Measurements from ENCODE around the gene ADAMTS17.

Gene ADAMTS17

DNA sequence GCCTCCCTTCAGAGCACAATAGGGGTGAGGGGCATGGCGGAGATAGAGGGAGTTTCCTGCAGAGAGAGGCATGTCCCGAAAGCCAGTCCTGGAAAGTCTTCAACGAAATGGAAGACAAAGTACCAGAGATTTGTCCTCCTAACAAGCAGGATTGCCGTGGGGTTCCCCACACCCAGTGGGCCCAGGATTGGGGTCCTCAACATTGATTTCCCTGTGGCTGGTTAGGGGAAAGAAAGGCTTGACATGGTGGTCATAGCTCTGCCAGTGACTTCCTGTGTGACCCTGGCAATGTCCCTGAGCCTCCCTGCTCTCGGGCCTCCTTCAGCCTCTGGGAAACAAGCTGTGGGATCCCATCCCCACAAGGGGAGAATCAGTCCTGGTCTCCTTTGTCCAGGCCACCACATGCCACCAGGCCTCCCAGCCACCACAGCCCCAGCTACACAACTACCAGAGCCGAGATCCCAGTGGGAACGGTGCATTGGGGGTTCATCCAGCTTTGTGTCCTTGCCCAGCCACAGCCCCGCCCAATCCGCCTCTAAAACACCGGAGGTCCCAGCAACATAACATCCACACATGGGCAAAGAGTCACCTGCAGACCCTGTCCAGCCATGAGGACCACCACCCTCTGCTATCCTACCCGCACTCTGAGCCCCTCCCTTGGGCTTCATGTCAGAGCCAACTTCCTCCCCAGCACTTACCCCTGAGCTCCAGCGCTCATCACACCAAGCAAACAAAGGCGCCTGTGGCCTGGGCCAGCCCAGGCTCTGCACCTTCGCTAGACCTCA is 63.0 kb downstream of the ADAMTS17 start:
- in situ Hi-C loops (cut with HindIII; ENCODE audit: low sequenced_read_pairs), result no loop called here

DNA sequence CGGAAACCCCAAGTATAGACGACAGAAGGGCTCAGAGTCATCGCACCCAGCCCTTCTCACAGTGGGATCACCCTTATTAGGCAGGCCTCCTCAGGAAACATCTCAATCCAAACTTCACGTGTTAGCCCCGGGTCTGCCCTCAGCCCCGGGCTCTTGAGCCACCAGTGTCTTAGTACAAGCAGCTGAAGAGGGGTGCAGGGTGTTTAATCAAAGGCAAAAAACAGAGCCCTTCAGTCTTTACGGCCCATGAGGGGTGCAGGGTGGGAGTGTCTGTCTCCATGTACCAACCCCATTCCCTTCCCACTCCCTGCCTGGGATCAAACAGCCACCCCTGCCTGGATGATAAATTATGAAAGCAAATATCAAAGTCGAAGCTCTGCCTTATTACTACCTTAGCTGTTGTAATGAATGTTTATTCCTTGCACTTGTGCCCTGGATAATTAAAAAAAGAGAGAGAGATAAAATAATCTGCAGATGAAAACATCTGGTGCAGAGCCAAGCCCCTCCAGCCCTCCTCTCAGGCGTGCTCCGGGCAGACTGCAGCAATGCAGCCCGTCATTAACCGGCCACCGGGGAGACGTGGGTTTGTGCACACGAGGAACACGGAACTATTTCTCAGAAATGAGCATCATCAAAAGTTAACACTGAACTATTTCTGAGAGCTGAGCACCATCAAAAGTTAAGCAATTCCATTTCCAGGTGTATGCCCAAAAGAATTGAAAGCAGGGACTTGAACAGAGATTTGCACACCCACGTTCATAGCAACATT is 64.5 kb downstream of the ADAMTS17 start:
- in situ Hi-C loops (cut with HindIII; ENCODE audit: low sequenced_read_pairs), result no loop called here

DNA sequence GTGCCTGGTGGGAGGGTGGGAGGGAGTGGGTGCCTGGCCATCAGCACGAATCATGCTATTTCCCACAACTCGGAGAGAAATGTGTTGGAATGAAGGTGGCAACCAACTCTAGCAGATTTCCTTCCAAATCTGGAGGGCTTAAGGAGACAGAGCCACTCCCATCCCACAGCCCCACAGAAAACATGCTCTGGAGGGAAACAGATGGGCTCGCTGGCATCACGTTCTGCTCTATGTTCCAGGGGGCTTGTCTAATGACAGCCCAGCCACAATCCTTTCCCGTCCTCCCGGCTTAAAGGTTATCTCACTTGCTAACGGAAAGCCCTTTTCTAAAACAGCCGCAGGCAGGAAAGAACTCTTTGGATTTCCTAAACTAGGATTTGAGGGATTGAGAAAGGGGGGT is 65.3 kb downstream of the ADAMTS17 start:
- in situ Hi-C loops (cut with HindIII; ENCODE audit: low sequenced_read_pairs), result no loop called here

DNA sequence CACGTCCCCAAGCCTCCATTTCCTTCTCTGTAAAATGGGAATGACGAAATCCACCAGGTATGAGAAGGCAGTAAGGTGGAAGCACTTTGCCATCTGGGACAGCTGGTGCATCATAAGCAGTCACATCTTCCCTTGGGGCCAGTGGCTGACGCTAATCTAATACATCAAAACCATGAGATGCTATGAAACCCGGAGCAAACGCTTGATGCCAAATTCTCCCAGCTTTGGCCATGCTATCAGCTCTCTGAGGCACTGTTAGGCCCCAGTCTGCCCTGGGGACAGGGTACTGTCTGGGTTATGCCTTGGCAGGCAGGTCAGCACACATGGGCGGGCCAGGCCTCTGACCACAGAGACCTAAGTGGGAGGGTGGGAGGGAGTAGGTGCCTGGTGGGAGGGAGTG is 66.1 kb downstream of the ADAMTS17 start:
- in situ Hi-C loops (cut with HindIII; ENCODE audit: low sequenced_read_pairs), result no loop called here

DNA sequence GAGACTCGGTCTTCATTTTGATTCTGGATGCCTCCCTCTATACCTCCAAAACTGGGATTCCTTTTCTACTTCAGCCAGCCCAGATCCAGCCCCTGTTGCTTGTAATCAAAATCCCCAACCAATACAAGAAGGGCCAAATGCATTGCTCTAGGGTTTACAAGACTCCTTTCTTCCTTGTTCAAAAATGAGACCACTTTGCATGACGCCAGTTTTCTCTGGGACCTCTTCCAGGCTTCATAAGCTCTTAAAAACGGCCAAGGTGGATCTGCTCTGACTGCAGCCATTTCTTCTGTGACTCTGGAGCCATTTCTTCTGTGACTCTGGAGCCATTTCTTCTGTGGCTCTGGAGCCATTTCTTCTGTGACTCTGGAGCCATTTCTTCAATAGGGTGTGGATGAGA is 71.9 kb downstream of the ADAMTS17 start:
- in situ Hi-C loops (cut with HindIII; ENCODE audit: low sequenced_read_pairs), result no loop called here

DNA sequence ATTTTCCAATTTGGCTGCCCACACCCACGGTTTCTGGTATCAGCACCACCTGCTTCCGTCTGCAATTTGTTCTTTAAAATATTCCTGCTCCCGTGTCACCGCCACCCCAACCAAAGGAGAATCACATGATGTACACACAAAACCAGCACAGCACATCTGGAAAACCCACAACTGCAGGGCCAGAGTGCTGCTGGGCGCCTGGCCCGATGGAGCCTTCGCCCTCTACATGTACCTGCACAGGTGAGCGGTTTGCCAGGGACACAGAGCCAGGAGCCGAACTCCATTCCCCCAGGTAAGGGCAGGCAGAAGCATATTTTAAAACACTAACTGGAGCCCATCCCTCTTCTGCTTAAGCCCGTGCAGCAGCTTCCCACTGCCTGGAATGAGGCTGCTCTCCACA is 75.6 kb downstream of the ADAMTS17 start:
- in situ Hi-C loops (cut with HindIII; ENCODE audit: low sequenced_read_pairs), result no loop called here

DNA sequence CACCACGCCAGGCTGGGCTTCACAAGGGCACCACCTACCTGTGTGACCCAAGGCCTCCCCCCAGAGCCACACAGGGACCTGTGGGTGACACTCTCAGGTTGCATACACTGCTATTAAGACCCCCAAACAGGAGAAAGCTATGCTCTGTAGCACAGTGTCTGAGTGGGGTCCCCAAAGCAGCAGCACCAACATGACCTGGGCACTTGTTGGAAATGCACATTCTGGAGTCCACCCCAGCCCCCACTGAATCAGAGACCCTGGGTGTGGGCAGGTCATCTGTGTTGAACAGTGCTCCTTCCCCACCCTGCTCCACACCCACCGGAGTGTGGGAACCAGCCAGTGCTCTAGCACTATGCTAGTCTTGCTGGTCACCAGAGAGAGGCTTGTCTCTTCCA is 76.1 kb downstream of the ADAMTS17 start:
- in situ Hi-C loops (cut with HindIII; ENCODE audit: low sequenced_read_pairs), result no loop called here

DNA sequence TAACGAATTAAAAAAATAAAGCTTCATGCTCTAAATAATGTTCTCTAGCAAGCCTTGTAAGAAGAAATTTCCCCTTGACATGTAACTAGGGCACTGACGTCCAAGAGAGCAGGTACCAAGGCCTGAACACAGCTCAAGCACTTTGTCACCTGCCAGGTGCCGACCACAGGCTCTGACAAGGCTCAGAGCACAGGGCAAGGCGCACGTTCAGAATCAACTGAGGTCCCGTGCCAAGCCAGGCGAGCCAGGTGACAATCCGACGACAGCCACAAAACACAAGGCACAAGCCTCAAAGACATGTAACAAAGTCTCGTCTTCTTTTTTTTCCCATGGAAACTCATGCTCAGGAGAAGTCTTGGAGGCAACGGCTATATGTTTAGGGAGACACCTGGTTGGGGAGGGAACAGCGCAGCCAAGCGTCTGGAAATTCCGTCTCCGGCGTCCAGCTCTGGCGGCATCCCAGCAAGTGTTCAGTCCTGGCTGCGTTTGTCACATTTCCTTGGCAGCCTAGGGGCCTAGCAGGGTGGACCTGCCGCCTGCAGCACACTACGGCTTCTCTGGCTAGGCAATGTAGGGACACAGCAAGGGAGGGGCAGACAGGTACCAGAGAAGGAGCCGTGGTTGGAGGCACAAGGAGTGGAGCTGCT is 76.7 kb downstream of the ADAMTS17 start:
- in situ Hi-C loops (cut with HindIII; ENCODE audit: low sequenced_read_pairs), result no loop called here

DNA sequence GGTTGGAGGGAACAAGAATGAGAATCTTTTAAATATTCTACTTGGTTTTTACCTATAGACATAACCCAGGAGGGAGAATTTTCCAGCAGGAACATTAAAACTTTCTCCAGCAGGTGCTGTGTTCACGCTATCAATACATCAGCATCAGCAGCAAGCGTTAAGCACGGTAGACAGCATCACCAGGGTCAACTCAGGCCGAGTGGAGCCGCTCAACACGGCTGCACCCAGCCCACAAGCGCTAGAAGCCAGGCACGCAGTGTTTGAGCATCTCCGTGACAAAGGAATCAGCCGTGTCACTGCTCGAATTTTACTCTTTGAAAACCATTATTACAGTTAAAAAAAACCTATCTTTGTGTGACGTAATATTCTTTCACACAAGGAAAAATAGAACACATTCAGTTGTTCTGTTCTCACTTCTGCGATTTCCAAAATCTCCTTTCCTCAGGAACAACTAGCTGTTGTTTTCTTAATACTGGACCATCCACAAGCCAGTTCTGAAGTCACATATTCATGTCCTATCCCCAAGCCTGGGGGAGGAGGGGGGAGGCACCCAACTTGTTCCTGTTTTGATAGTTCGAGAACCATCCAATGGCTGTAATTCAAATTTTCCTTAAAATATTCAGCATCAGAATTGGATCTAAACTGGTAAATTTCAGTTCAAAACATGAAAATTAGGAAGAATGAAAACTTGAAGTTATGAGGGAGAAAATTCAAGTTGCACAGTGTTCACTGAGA is 77.9 kb downstream of the ADAMTS17 start:
- in situ Hi-C loops (cut with HindIII; ENCODE audit: low sequenced_read_pairs), result no loop called here

DNA sequence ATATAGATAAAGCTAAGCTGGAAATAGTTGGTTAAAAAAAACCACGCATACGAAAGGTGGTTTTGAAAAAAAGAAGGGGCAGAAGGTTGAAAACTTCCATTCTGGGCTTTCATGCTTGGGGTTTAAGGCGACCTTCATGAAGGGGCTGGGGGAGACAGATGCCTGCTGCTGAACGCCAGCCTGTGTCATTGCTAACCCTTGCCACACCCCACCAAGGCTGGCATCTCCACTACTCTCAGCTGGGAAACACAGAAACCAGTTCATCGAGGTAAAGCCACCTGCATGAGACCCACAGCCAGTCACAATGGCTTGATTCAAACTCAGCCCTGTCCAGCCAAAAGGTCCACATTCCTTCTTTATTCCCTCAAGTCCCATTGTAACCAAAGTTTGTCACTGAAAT is 78.7 kb downstream of the ADAMTS17 start:
- in situ Hi-C loops (cut with HindIII; ENCODE audit: low sequenced_read_pairs), result no loop called here

DNA sequence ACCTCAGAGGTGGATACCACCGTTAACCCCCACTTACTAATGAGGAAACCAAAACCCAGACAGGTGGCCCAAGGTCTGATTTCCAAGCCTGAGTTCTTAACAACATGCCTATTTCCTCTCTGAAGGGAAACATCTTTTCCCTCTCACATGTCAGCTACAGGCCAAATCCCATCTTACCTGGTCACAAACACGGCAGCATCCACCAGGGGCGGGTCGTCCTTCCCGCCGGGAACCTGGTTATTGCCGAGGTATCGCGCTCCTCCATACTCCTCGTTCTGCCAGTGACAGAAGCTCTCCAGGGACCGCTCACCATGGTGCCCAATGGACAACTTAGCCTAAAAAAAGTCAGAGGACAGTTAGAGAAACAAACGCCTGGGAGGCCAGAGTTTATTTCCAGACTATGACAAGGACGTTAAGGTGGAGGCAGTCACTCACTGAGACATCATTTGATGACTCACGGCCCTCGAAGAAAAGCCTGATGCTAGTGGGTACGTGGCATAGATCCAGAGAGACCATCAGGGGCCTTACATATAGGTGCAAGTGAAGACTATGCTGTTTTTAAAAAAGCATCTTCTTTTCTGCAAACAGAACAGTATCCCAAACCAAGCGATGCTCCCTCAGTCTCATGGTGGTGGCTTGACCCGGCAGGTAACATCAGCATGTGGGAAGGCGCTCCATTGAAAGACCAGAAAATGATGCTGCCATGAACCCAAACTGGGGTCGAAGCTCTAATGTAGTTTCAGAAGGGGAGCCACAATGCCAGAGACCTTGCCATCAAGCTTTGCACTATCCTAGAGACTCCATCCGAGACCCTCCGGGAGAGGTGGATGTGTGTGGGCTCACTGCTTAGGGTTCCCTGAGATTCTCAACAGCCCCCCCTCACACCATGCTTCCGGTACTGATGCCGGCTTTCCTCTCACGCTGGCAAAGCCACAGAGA is 80.2 kb downstream of the ADAMTS17 start:
- in situ Hi-C loops (cut with HindIII; ENCODE audit: low sequenced_read_pairs), result no loop called here

DNA sequence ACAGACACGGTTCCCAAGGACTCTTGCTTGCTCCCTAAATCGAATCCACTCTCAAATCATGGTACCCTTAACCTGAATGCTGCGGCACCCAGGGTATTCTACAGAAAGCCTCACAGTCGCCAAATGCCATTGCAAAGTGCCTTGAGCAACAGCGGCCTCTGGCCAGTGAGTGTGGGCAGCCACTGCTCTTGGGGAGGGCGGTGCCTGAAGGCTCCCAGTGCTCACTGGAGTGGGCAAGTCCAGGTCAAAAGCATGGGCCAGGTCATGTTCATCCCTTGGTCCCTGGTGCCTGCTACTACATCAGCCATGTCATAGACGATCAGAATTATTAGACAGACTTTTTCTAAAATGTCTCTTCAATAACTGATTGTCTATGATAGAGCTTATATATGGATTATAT is 82.5 kb downstream of the ADAMTS17 start:
- in situ Hi-C loops (cut with HindIII; ENCODE audit: low sequenced_read_pairs), result no loop called here

DNA sequence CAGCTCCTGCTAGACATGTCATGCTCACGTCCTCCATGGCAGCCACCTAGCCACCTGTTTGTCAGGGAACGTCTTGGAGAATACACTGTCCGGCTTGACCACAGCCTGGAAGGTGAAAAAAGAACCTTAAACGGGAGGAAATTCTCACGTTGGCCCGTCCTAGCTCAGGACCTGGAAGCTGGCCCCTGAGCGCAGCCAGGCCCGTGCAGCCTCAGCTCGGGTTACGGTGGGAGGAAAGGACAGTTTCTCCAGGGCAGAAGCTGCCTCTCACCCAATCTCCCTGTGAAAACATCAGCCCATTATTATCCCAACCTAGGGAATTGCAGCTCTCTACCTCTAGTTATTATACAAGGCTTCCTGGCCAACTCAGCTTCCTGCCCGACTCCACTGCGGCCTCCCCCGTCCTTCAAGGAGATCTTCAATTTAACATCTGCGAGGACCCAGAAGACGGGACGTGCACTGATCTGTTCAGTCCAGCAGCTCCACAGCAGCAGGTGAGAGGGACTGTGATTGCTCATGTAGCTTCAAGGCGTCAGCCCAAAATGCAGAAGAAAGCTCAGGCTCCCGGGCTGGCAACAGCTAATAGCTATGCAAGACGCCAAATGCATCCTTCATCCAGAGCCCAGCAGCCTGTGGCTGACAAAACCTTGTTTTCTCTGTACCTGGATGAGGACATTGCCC is 84.7 kb downstream of the ADAMTS17 start:
- in situ Hi-C loops (cut with HindIII; ENCODE audit: low sequenced_read_pairs), result no loop called here

DNA sequence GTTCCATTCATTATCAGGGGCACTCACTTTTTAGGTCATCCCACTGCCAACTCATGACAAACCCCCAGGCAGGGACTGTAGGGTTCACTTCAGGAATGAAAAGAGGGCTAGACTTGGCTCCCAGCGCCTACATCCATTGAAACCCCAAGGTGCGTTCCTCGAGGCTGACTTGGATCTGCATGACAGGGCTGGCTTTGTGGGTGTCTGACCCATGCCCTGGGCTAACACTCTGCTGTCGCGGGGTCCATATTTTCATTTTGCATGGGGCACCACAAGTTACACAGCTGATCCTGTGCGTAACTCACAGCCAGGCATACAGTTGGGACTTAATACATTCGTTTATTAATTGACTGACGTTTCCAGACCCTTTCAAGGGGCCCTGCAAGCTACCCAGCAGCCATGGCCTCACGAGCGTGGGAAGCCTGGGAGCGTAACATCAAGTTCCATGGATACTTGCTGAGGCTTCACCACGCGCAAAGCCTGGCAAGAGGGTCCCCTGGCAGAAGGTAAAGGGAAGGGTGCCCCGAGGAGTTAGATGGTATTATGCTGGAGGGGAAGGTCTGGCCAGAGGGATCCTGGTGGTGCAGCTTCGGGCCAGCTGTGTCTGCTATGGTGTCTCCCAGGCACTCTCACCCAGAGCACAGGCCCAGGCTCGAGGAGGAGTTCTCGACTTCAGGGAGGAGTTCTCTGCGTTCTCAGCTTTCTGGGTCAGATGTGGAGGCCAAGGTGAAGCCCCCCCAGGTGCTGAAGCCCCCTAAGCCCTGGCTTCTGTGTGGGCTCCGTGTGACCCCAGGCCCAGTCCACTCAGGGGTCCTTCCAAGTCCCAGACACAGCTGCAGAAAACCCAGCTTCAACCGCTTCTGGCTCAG is 85.4 kb downstream of the ADAMTS17 start:
- in situ Hi-C loops (cut with HindIII; ENCODE audit: low sequenced_read_pairs), result no loop called here

DNA sequence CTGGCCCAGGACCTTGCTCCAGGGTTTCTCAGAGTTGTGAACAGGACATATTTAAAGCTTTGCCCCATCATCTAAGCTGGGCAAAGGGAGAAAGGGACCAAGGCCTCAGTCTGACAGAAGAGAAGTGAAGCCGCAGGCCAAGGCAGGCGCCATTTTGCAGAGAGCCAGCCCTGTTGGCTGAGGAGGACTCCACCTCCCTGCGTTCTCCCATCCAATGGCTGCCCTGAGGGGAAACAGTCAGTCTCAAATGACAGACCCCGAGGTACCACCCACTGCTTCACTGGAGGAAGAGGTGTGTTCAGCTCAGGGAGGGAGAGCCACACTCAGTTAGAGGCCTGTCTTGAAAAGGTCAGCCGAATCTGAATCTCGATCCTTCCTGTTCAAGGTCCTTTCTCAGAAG is 86.1 kb downstream of the ADAMTS17 start:
- in situ Hi-C loops (cut with HindIII; ENCODE audit: low sequenced_read_pairs), result no loop called here

DNA sequence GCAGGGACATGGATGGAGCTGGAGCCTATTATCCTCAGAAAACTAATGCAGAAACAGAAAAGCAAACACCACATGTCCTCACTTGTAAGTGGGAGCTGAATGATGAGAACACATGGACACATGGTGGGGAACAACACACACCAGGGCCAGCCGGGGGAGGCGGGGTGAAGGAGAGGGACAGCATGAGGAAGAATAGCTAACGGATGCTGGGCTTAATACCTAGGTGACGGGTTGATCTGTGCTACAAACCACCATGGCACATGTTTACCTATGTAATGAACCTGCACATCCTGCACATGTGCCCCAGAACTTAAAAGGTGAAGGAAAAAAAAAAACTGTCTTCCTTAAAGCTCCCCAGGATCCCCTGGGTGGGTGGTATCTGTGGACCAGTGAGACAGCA is 87.1 kb downstream of the ADAMTS17 start:
- in situ Hi-C loops (cut with HindIII; ENCODE audit: low sequenced_read_pairs), result no loop called here

DNA sequence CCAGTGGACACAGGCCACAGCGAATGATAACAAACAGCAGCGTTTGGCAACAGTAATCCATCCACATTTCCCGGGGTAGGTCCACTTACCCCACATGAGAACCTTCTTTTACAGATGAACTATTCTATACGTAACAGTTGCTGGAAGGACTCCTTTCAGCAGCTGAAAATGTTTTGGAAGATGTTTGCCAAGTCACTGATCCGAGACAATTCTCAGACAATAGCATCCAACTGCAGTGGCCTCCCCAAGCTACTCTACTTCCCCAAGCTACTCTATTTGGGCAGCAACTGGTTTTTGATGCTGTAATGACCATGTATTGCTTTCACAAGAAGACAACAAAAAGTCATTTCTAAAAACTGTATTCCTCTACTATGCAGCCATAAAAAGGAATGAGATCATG is 87.5 kb downstream of the ADAMTS17 start:
- in situ Hi-C loops (cut with HindIII; ENCODE audit: low sequenced_read_pairs), result no loop called here

DNA sequence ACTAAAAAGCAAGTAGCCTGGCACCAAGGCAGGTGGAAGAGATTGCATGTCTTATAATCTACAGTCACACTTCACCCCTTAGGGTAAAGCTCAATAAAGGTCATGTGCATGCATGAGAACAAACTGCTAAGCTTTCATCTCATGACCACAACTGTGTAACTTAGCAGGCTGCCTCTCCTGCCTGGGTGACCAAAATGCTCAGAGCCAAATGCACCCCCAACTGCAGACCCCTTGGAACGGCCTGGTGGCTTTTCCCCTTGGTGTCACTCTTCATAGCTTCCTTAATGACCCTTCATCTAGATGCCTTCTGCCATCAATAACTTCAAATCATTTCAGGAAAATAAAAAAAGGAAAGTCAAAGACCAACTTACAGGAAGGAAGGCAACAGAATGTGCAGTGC is 88.1 kb downstream of the ADAMTS17 start:
- in situ Hi-C loops (cut with HindIII; ENCODE audit: low sequenced_read_pairs), result no loop called here
